HUES48 (cell line): ENCODE results near the gene CYP3A5.

Source experiments
- H3K27ac ChIP-seq: one replicate; pipeline ENCODE4 v1.7.0; 2013; ENCODE audit warnings: low read depth, low read length, inconsistent platforms
- H3K27me3 ChIP-seq: 2 replicates; pipeline ENCODE4 v1.6.1; 2013; ENCODE audit warnings: mild to moderate bottlenecking, low read length; ENCODE audit not compliant: control insufficient read depth, insufficient read depth
- H3K36me3 ChIP-seq: 2 replicates; pipeline ENCODE4 v1.6.1; 2013; ENCODE audit warnings: low read length; ENCODE audit not compliant: control insufficient read depth, insufficient read depth
- H3K4me1 ChIP-seq: 2 replicates; pipeline ENCODE4 v1.6.1; 2013; ENCODE audit warnings: mild to moderate bottlenecking, low read length; ENCODE audit not compliant: control insufficient read depth, insufficient read depth
- H3K4me3 ChIP-seq: 2 replicates; pipeline ENCODE4 v1.5.1; 2013; ENCODE audit warnings: mild to moderate bottlenecking, low read depth, low read length
- H3K9ac ChIP-seq: 2 replicates; pipeline ENCODE4 v1.6.1; 2013; ENCODE audit warnings: mild to moderate bottlenecking, low read depth, low read length, moderate library complexity
- H3K9me3 ChIP-seq: 2 replicates; pipeline ENCODE4 v1.6.1; 2013; ENCODE audit warnings: low read length; ENCODE audit not compliant: control insufficient read depth, insufficient read depth

CYP3A5 gene

GRCh38 chr7:99605527-99605926 is 74.3 kb downstream of the CYP3A5 start:
- H3K9ac ChIP-seq: no peak overlapping the region
- H3K9me3 ChIP-seq: no peaks in the 10 kb centered on the region
- no peaks in the 10 kb centered on the region for H3K4me1 ChIP-seq
- H3K4me3 ChIP-seq: no peak overlapping the region
- H3K27ac ChIP-seq: no peak overlapping the region
- H3K27me3 ChIP-seq: no peaks in the 10 kb centered on the region
- H3K36me3 ChIP-seq: no peaks in the 10 kb centered on the region

GRCh38 chr7:99601656-99602310 is 78.0 kb downstream of the CYP3A5 start:
- Histone ChIP-seq H3K9ac (no peak overlapping the region), H3K36me3 (no peaks in the 10 kb centered on the region), H3K27me3 (no peaks in the 10 kb centered on the region), H3K9me3 (no peaks in the 10 kb centered on the region), H3K4me1 (no peaks in the 10 kb centered on the region), H3K4me3 (no peak overlapping the region), H3K27ac (no peak overlapping the region)

GRCh38 chr7:99599836-99600235 is 80.0 kb downstream of the CYP3A5 start:
- Histone ChIP-seq H3K27me3 (no peaks in the 10 kb centered on the region), H3K4me1 (no peaks in the 10 kb centered on the region), H3K4me3 (no peak overlapping the region), H3K27ac (no peak overlapping the region), H3K36me3 (no peaks in the 10 kb centered on the region), H3K9ac (no peak overlapping the region), H3K9me3 (no peaks in the 10 kb centered on the region)
